ENCODE measurements around the gene KLHL40. TPM values are rescaled to one million over a fixed set of nuclear protein-coding genes. Genes with fewer than 3 reads are reported as not detected.

Gene KLHL40
- polyA plus RNA-seq, 2 of the 4 experiments (the other 2 are of a cell fraction) = not detected

DNA sequence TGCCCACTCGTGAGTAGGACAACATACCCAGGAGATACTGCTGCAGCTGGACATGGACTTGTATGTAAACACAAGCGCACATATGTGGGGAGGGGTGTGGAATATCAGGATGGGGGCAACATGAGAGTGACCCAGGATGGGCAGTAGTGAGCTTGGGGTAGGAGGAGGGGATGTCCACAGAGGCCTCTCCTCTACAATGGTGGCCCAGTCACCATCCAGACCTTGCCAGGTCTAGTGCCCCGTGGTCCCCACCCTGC lies 32.1 kb upstream of the KLHL40 start (continued):
- TF ChIP-seq, protein P1, sequence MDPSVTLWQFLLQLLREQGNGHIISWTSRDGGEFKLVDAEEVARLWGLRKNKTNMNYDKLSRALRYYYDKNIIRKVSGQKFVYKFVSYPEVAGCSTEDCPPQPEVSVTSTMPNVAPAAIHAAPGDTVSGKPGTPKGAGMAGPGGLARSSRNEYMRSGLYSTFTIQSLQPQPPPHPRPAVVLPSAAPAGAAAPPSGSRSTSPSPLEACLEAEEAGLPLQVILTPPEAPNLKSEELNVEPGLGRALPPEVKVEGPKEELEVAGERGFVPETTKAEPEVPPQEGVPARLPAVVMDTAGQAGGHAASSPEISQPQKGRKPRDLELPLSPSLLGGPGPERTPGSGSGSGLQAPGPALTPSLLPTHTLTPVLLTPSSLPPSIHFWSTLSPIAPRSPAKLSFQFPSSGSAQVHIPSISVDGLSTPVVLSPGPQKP (IDR thresholded peaks at IDR 0.05; ENCODE audit: low read depth, low read length) = no peak

DNA sequence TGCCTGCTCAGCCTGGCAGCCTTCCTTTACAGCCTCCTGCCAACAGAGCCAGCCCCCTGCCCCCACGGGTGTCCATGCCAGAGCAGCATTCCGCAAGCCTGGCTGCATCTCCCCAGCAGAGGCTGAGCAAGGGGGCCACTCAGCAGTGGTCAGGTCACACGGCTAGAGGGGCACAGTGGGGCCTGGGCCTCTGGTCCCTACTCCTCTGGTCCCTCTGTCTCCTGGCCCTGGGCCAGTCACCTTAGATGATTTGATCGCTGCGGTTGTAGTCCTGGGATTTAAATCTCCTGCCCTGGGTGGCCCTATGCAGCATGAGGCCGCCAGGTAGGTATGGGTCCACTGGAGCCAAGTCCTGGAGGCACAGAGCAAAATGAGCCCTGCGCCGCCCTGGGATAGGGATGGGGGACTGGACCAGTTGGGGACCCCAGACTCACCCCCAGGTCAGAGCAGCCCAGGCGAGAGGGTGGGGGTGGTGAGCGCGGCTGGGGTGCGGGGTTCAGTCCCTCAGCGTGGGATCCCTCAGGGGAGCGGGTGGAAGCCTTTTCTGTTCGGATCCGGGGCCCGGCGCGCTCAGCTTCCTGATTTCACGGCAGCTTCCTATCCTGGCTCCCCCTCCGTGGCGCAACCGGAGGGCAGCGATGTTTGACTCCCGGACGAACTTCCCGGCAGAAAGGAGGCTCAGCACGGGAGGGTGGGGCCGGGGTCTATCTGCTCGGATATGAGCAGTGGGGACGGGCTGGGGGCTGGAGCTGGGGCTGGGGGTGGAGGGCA lies 31.6 kb upstream of the KLHL40 start, which contains the start of gene ZBTB47:
Gene ZBTB47 (plus strand): TSS at position 138 of the 771 bp plus-strand sequence. CDS start 4,659 bp downstream, outside the sequence.
- Histone ChIP-seq H3K27ac (peak within 1 kb of the TSS; percentile 87 to 97), H3K4me2 (peak within 1 kb of the TSS; percentile 96), H3K9me3 (no peaks in the 10 kb centered on the region), H3K4me3 (peak within 1 kb of the TSS; percentile 69), H3K4me1 (peaks cover 37% of the 10 kb centered on the region)
- FAIRE-seq = no peak
- POLR2A ChIA-PET = interaction anchor here (1.5 kb wide), 1 partner anchor 53 kb away, joined by 8 read pairs; the partner anchor contains the start of gene NKTR
- WGBS (ENCODE audit: missing lambda C conversion rate) = 0% methylated on average over 1 of the region's 31 CpGs
- TF ChIP-seq CBX2 (IDR thresholded peaks at IDR 0.05; ENCODE audit: borderline replicate concordance, low read depth) = no peak
- no peak for TF ChIP-seq CBX8 (IDR thresholded peaks at IDR 0.05)
- TF ChIP-seq, protein P1 (IDR thresholded peaks at IDR 0.05; ENCODE audit: low read depth, low read length) = no peak
- TF ChIP-seq JUN (IDR thresholded peaks at IDR 0.05) = no peak
- TF ChIP-seq, protein P2, sequence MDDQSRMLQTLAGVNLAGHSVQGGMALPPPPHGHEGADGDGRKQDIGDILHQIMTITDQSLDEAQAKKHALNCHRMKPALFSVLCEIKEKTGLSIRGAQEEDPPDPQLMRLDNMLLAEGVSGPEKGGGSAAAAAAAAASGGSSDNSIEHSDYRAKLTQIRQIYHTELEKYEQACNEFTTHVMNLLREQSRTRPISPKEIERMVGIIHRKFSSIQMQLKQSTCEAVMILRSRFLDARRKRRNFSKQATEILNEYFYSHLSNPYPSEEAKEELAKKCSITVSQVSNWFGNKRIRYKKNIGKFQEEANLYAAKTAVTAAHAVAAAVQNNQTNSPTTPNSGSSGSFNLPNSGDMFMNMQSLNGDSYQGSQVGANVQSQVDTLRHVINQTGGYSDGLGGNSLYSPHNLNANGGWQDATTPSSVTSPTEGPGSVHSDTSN (IDR thresholded peaks at IDR 0.05) = no peak
- TF ChIP-seq SREBF2 (IDR thresholded peaks at IDR 0.05) = no peak
- TF ChIP-seq MYC (IDR thresholded peaks at IDR 0.05; ENCODE audit: borderline replicate concordance, low read length) = no peak
- DNase-seq (ENCODE audit: low read depth in 1 of 2, low spot score in 1 of 2) = no peak
- CTCF ChIA-PET = interaction anchor here (0.9 to 1.7 kb wide), 4 partner anchors 16 to 92 kb away, joined by 3 to 4 read pairs (median 4); no protein-coding TSS in a partner anchor
- peak; percentile 20 to 22 for ATAC-seq

DNA sequence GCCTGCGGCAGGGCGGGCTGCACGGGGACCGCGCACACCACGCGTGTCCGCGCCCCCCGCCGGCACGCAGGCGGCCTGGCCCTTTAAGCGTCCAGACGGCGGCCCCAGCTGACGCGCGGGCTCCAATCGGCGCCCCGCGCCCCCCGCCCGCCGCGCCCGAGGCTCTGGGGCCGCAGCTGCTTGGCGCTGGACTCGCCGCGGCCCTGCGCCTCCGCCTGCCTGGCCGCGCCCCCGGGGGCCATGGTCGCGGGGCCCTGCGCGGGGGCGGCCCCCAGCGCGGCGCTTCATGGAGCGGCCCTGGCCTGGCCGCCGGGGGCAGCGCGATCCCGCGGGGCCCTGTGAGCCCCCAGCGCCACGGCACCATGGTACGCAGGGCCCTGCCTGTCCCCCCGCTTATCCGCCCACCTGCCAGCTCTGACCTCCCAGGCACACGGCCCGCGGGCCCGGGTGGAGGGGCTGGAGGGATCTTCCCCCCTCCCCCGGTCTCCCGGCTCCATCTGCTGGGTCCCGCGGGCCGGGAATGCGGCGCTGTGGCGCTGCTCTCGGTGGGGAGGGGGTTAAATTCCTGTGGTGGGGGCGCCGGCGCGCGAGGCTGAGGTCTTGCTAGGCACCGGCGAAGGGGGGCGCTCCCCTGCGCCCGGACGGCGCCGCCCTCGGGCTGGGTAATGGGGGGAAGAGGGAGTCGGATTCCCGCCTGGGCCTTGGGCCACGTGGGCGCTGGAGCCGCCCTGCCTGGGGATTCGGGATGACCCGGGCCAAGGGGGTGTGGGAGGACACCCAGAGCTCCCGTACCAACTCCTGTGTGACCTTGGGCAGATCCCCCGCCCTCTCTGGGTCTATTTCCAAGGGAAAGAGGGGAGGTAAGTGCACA lies 30.8 kb upstream of the KLHL40 start:
- H3K4me3 ChIP-seq = peak overlapping the region; percentile 69
- DNase-seq (ENCODE audit: low read depth in 1 of 2, low spot score in 1 of 2) = peak in 1 of 2 experiments; percentile 32
- H3K9me3 ChIP-seq = no peaks in the 10 kb centered on the region
- TF ChIP-seq, protein P3, sequence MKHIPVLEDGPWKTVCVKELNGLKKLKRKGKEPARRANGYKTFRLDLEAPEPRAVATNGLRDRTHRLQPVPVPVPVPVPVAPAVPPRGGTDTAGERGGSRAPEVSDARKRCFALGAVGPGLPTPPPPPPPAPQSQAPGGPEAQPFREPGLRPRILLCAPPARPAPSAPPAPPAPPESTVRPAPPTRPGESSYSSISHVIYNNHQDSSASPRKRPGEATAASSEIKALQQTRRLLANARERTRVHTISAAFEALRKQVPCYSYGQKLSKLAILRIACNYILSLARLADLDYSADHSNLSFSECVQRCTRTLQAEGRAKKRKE (CRISPR knock-in tag; IDR thresholded peaks at IDR 0.05; ENCODE audit: low read depth) = 0 out of 2 replicates have a peak, but pooled peaks have one; percentile 22
- TF ChIP-seq, protein P4, sequence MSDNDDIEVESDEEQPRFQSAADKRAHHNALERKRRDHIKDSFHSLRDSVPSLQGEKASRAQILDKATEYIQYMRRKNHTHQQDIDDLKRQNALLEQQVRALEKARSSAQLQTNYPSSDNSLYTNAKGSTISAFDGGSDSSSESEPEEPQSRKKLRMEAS (IDR thresholded peaks at IDR 0.05) = peak; percentile 94
- TF ChIP-seq ZFP36 (IDR thresholded peaks at IDR 0.05; ENCODE audit: borderline replicate concordance, partially characterized antibody) (peak; percentile 24), POLR2A (IDR thresholded peaks at IDR 0.05; ENCODE audit: low read length) (0 out of 2 replicates have a peak, but pooled peaks have one; percentile 6), JUN (IDR thresholded peaks at IDR 0.05) (no peak), CBX2 (IDR thresholded peaks at IDR 0.05; ENCODE audit: borderline replicate concordance, low read depth) (no peak), KDM1A (IDR thresholded peaks at IDR 0.05; ENCODE audit: low read depth) (peak; percentile 71; the same call in 1 of the 2 replicates), EHF (CRISPR knock-in tag; IDR thresholded peaks at IDR 0.05) (no peak), MYC (IDR thresholded peaks at IDR 0.05; ENCODE audit: borderline replicate concordance, low read length) (0 out of 2 replicates have a peak, but pooled peaks have one; percentile 45), TFCP2L1 (CRISPR knock-in tag; IDR thresholded peaks at IDR 0.05) (no peak), PHF8 (IDR thresholded peaks at IDR 0.05; ENCODE audit: borderline replicate concordance, low read depth) (peak; percentile 45; the same call in 1 of the 2 replicates)
- TF ChIP-seq, protein P5, sequence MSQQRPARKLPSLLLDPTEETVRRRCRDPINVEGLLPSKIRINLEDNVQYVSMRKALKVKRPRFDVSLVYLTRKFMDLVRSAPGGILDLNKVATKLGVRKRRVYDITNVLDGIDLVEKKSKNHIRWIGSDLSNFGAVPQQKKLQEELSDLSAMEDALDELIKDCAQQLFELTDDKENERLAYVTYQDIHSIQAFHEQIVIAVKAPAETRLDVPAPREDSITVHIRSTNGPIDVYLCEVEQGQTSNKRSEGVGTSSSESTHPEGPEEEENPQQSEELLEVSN (IDR thresholded peaks at IDR 0.05; ENCODE audit: borderline replicate concordance, low read depth) = peak; percentile 91
- TF ChIP-seq, protein P6, sequence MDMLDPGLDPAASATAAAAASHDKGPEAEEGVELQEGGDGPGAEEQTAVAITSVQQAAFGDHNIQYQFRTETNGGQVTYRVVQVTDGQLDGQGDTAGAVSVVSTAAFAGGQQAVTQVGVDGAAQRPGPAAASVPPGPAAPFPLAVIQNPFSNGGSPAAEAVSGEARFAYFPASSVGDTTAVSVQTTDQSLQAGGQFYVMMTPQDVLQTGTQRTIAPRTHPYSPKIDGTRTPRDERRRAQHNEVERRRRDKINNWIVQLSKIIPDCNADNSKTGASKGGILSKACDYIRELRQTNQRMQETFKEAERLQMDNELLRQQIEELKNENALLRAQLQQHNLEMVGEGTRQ (IDR thresholded peaks at IDR 0.05) = peak; percentile 68
- TF ChIP-seq, protein P7, sequence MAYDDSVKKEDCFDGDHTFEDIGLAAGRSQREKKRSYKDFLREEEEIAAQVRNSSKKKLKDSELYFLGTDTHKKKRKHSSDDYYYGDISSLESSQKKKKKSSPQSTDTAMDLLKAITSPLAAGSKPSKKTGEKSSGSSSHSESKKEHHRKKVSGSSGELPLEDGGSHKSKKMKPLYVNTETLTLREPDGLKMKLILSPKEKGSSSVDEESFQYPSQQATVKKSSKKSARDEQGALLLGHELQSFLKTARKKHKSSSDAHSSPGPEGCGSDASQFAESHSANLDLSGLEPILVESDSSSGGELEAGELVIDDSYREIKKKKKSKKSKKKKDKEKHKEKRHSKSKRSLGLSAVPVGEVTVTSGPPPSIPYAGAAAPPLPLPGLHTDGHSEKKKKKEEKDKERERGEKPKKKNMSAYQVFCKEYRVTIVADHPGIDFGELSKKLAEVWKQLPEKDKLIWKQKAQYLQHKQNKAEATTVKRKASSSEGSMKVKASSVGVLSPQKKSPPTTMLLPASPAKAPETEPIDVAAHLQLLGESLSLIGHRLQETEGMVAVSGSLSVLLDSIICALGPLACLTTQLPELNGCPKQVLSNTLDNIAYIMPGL (CRISPR knock-in tag; IDR thresholded peaks at IDR 0.05; ENCODE audit: borderline replicate concordance) = 0 out of 2 replicates have a peak, but pooled peaks have one; percentile 20
- TF ChIP-seq, protein P8, sequence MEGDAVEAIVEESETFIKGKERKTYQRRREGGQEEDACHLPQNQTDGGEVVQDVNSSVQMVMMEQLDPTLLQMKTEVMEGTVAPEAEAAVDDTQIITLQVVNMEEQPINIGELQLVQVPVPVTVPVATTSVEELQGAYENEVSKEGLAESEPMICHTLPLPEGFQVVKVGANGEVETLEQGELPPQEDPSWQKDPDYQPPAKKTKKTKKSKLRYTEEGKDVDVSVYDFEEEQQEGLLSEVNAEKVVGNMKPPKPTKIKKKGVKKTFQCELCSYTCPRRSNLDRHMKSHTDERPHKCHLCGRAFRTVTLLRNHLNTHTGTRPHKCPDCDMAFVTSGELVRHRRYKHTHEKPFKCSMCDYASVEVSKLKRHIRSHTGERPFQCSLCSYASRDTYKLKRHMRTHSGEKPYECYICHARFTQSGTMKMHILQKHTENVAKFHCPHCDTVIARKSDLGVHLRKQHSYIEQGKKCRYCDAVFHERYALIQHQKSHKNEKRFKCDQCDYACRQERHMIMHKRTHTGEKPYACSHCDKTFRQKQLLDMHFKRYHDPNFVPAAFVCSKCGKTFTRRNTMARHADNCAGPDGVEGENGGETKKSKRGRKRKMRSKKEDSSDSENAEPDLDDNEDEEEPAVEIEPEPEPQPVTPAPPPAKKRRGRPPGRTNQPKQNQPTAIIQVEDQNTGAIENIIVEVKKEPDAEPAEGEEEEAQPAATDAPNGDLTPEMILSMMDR (IDR thresholded peaks at IDR 0.05) = no peak
- peaks cover 37% of the 10 kb centered on the region for H3K4me1 ChIP-seq
- no CpG with 5 or more reads among the region's 94 CpGs for WGBS (ENCODE audit: missing lambda C conversion rate)
- ChIA-PET POLR2A (interaction anchor here (1.5 kb wide), 1 partner anchor 54 kb away, joined by 8 read pairs; the partner anchor contains the start of gene NKTR), CTCF (interaction anchor here (0.9 to 1.7 kb wide), 4 partner anchors 15 to 91 kb away, joined by 3 to 4 read pairs (median 3); no protein-coding TSS in a partner anchor)
- H3K4me2 ChIP-seq = peak overlapping the region; percentile 96
- peak; percentile 26 to 28; a peak in 5 of 6 replicates for ATAC-seq
- H3K27ac ChIP-seq = peak overlapping the region; percentile 87 to 97
- FAIRE-seq = no peak

Data from A549 (cell line).